Stimulated activated CD8-positive, alpha-beta memory T cell treated with anti-CD3 and anti-CD28 coated beads, Interleukin-15, amount 100 ng/mL, for 1 hour (primary cell): Measurements from ENCODE around the gene AKNA.
A peak's percentile ranks its signal among the peaks of the same experiment; 100 is the strongest.

Experiments
- DNase-seq: peaks from one replicate; pipeline ENCODE4 v3.0.0-alpha.2; 2020; ENCODE audit warnings: low read depth

Gene AKNA

DNA sequence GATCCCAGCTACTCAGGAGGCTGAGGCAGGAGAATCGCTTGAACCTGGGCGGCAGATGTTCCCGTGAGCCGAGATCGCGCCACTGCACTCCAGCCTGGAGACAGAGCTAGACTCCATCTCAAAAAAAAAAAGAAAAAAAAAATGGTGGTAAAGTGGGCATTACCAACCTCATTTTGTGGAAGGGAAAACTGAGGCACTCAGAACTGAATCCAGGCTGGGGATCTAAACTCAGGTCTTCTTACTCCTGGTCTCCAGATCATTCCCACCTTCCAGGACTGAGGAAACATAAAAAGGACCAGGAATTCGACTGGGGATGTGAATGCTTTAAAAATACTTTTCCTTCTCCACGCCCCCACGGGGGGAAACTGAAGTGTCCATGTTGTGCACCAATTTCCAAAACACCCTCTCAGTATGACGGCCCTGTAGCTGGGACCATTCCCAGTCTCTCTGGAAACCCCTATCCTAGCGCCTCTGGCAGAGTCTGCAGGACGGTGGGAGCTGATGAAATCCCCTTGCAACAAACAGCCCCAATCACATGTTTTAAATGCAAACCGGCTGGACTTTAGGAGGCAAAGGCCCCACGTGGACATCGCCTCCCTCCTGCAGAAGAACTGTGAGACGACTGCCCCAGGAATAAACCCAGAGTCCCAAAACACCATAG, 8.9 kb upstream of the AKNA start:
- no peak for DNase-seq

DNA sequence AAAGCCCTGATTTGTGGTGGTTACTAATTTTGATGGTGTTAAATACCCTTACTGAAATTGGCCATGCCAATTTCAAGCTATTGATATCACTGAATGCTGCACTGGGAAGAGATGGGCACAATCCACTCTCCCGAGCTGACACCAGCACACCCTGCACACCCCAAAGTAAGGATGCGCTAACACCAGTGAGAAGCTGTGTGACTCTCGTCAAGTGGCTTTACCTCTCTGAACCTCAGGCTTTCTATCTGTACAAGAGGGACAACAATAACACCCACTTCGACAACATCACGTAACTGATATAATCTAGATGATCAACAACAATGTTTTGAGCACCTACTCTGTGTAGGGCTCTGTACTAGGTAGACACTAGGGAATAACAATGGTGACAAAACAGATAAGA, 8.0 kb upstream of the AKNA start:
- no peak for DNase-seq

DNA sequence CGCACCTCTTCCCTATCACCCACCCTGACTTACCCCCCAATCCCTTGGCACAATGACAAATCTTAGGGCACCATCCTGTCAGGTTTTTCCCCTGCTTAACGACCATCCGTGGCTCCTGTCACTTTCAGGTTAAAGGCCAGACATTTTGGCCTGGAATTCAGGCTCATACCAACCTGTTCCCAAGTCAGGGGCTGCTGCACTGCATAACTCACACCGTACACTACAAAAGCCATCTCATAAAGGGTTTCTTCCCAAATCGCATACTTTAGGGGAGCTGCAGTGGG, 7.5 kb upstream of the AKNA start:
- no peak for DNase-seq

DNA sequence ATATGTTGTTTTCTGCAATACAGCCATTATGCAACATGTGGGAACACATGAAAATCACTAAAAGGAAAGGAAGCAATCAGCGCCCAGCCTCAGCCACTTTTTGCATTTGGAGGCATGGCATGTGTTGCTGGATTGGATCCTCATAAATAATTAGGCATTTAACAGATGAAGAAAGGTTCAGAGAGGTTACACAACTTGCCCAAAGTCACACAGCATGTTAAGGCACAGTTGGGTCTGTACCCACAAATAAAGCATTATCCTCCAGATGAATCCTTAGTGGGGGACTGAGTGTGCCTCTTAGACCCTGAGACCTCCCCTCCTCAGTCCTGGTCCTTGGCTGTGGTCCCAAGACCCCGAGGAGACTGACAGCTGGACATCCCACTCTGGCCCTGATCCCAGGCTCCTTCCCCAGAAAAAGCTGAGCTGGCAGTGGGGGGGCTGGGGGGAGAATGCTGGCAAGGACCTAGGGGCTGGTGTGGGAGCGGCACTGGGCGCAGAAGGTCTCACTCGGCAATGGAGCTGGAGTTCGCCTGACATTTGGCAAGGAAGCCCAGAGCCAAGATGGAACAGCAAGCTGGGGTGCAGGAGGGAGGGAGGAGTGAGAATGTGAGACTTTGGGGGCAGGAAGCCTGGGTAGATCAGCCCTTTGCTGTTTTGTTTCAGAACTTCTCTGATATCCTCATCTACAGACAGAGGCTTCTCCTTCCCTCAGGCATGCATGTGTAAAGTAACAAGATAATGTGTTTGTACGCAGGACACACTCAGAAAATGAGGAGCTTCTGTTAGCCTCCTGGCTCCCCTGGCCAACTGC, 6.9 kb upstream of the AKNA start:
- DNase-seq: no peak

DNA sequence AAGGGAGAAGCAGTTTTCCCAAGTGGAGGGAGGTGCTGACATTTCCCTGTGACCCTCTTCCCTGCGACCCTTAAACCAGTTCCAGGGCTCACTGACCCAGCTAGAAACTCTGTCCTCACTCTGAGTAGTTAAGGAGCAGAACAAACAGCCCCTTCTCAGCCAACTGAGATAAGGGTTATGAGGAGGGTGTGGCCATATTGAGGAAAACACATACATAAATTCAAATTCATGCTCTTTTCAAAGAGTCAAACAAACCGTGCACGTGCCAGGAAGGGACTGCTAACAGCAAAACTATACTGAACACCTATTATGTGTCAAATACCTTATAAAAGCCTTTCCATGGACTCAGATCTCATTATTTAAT, 4.9 kb upstream of the AKNA start:
- DNase-seq: no peak

DNA sequence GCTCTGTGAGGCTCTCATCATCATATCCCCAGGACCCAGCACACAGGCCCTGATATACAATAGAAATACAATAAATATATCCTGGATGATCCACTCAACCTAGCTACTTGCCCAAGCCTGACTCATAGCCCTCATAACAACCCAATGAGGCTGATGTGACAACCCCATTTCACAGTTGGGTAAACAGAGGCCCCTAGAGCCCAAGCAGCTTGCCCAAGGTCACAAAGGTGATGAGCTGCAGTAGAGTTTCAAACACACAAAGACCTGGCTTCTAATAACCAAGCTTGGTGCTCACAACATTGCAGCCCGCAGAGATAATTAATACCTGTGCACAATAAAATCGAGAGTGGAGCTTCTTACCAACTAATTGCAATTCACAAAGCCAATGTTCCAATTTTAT, 3.2 kb upstream of the AKNA start:
- no peak for DNase-seq

DNA sequence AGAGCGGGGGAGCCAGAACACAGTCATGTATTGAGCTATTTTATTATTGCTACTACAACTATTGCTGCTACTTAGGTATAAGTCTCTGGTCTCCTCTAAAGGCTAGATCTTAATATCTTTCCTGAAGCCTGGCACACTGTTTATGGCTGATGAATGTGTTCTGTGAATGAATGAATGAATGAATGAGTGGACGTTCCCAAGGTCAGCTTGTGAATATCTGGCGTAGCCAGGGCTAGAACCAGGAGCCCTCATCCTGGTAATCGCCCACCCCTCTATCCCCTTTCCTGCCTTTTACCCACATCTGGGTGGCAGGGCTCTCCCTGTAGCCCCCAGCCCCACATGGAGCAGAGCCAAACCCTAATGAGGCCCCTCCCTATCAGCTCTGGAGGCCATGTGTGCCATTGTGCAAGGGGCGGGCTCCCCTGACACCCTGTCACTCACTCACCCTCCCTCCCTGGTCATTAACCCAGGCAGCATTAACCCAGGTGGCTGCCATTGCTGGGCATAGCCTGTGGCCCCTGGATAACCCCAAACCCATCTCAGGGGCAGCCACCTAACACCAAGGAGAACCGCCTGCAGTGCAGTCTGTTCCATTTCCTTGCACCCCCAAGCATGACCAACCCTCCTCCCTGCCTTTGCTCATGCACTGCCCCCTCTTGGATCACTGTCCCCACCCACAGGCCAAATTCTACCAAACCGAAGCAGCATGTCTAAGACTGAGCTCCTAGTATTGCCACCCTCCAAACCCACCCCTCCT, 2.0 kb upstream of the AKNA start:
- DNase-seq: no peak

DNA sequence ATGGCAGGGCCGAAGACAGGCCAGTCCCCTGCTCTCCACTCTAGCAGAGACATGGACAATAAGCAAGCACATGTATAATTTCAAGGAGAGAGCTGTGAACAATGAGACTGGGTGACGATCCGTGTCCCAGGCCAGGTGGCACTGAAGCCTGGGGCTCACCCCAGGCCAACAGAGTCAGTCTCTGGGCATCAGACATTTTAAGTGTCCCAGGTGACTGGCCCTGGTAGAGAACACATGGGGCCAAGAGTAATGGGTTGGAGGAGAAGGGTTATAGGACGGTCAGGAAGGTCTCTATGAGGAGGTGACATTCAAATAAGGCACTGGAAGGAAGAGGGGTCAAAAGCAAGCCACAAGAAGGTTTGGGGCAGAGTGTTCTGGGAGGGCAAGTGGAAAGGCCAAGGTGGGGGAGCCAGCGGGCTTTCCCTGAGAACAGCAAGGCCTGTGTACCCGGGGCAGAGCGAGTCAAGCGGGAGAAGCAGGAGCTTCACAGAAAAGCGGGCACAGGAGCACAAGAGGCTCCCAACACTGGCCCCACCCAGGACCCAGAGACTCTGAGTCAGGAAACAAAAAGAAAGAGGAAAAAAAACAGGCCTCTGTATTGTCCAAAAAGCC, 1.1 kb upstream of the AKNA start:
- no peak for DNase-seq

DNA sequence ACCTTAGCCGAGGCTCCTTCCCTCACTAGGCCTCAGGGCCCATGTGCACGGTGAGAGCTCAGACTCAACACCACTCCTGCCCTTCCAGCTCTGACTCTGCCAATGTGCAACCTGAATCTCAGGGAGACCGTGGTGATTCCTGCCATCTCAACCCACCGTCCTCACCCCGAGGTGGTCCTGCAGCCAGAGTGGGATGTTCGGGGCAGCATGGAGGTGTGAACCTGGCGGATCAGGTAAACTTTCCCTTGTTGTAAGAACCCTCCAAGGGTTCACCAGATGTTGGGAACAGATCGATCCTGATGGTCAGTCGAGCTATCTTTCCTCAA, 538 bp upstream of the AKNA start:
- no peak for DNase-seq

DNA sequence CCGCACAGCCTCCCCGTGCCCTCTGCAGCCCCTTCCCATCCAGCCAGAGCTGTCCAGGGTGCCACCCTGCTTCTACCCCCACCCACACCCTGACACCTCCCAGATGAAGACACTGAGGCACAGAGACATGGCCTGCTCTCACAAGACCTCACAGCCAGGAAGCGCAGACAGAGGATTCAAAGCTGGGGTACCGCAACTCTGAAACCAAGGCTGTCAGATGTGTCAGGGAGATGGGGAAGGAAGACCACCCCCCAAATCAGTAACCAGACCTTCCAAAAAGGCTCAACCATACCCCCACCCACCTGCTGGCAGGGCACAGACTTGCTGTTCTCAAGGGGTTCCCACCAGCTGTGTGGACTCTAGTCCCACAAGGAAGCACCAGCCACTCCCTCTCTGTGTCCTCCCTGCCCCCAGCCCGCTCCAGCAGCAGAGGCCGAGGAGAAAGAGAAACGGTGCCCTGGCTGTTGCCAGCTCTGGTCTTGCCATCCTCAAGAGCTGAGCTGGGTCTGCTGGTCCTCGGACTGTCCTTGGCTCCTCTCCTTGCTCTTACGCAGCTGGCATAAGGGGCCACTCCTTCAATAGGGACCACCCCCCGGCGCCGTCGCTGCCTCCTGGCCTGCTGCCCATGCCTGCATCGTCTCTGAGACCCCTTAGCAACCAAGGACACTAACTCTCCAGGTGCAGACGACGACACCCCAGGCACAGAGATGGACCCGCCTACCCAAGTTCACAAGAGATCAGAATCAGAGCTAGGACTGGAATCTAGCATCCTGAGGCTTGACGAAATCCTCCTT, 699 bp downstream of the AKNA start:
- no peak for DNase-seq

DNA sequence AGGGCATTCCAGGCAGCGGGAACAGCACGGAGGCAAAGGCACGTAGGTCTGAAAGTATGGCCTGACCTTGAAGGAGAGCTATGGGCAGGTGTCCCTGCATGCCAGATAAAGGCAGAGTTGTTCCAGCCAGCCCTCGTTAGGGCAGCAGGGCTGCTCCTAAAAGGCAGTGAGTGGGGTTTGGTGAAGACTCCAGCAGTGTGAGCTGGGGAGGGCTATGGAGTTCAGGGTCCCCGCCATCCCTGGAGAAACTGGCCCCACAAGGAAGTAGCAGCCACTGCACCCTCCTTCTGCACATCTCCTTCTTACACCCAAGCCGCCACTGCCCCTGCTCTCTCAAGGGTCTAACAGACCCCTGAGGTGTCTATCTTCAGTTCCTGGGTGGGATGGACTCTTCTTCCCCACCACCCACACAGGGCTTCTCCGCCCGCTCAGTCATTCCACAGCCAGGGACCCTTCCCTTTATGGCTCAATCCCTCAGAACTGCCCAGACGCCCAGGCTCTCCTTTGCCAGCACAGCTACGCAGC, 1.4 kb downstream of the AKNA start:
- no peak for DNase-seq

DNA sequence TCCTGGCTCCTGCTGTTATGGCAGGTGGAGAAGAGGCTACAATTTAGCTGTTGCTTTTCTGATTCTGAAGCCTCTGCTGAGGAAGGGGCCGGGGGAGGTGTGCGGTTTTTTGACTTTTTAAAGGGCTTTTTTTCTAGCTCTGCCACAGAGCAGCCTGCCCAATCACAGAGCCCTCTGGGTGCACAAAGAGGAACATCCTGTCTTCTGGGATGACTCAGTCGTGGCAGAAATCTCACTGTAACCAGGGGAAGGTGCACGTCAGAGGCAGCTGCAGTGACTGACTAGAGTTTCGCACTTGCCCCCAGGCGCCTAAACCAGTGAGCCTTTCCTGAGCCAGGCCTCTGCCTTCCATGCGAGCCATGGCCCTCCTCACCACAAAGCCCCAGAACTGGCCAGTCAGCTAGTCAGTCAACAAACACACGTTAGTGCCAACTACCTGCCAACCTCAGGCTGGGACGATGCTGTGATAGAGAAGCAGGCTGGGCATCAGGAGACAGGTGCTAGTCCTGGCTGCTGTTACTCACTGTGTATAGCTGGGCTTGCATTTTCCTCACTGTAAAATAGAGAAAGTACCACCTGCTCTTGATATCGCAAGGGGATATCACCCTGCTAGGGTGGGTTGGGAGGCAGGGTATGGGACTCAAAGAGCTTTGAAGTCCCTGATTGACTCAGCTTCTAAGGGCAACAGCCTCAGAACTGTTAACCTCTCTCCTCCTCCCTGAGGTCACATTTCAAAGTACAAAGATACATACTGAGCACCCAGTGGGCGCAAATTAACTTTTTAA, 2.2 kb downstream of the AKNA start:
- peak; percentile 76 for DNase-seq

DNA sequence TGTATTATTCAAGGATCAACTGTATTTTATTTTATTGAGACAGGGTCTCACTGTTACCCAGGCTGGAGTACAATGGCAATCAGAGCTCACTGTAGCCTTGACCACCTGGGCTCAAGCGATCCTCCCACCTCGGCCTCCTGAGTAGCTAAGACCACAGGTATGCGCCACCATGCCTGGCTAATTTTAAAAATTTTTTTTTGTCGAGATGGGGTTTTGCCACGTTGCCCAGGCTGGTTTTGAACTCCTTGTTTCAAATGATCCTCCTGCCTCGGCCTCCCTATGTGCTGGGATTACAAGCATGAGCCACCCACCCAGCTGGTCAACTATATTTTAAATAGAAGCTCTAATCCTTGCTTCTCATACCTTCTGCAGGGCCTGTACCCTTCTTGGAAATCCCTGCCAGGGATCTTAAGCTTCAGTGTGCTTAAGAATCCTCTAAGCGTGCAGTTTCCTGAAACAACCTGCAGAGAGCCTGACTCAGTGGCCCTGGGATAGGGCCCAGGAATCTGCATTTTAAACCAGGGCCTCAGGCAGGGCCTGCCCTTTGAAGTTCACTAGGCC, 2.9 kb downstream of the AKNA start:
- no peak for DNase-seq

DNA sequence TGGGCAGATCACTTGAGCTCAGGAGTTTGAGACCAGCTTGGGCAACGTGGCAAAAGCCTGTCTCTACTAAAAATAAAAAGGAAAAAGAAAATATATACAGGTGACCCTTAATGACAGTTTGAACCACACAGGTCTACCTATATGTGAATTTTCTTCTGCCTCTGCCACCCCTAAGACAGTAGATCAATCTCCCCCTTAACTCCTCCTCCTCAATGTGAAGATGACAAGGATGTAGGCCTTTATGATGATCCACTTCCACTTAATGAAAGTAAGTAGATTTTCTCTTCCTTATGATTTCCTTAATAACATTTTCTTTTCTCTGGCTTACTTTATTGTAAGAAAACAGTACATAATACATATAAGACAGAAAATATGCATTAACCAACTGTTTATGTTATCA, 3.4 kb downstream of the AKNA start:
- DNase-seq: no peak

DNA sequence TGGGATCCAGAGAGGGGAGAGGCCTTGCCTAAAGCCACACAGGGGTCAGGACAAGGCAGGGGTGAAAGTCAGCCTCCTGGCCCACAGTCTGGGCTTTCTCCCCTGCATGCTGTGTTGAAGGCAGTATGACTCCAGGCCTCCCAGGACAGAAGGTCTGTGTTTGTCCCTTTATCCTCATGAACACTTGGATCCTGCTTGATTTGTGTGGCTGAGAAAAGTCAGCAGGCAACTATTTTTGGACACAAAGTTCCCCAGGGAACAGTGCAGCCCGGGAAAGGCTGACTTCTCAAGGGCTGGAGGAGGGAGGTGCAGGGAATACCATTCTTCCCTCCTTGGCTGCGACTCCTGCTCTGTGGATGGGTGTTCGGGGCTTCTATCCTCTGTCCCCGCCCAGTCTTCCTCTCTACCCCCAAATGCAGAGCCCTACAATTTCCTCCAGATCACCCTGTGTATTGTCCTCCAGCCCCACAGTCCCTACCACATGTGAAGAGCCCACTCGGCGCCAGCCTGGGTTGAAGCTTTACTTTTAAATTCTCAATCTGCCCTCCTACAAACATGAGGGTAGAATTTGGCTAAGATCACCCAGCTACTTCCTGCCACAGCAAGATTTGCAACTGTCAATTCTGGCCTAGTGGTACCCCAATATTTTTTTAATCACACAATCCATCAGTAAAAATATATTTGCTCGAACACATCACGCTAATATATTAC, 4.1 kb downstream of the AKNA start:
- no peak for DNase-seq

DNA sequence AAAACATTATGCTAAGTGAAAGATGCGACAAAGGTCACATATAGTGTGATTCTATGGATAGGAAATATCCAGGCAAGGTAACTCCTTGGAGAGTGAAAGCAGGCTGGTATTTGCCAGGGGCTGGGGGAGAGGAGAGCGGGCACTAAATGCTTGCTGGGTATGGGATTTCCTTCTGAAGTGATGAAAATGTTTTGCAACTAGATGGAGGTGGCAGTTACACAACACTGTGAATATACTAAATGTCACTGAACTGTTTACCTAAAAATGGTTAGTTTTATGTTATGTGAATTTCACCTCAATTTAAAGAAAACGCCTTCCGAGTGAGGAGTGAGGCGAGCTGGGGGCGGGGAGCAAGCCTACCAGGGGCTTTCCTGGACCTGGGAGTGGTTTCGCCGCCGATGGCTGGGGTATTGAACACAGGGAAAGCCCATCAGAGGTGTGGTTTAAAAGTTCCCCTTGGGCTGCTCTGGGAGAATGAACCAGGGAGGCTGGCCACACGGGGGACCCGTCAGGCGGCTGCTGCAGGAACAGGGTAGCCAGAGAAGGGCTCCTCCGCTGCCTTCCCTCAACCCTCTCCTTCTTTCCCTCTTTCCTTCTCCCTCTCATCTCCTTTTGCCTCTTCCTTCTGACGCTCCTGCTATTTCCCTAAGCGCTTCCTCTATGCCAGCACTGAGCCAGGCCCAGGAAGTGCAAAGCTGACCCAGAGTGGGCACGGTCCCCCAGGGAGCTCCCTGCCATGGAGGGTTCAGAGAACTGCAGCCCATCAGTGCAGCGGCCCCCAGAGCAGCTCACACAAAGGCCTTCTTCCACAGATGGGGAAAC, 4.9 kb downstream of the AKNA start:
- DNase-seq: peak; percentile 48

DNA sequence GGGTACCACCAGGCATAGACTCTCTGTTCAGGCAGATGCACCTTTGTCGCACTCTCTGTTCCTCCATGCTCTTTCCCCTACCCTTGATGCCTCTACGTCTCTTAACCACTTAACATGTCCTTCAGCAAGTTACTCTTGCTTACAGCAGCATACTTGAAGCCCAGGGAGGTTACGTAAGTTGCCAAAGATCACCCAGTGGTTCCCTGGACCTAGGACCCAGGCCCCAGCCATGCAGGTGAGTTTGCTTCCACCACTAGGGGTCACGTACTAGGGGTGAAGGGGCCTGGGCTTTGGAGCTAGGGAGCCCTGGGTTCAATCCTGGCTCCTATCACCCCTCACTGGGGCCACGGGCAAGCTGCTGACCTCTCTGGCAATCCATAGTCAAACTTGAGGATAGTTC, 8.9 kb downstream of the AKNA start:
- DNase-seq: no peak

DNA sequence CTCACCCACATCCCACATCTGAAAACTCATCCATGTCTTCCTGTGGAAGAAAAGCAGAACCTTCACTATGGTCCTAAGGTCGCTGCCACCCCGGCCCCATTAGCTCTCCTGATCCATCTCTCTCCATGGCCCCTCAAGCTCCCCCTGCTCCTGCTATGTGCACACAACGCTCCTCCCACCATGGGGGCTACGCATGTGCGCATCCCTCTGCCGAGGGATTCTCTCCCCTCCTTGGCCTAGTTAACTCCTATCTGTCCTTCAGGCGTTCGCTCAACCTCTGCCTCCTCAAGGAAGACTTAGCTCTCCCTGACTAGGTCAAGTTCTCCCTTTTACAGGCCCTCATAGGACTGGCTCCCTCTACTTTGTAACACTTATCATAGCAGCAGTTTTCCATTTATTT, 9.8 kb downstream of the AKNA start:
- no peak for DNase-seq
